22Rv1 (cell line): ENCODE measurements around the gene CAMK2G.

Source experiments
- ZFX ChIP-seq: fragments of 450-650 bp; IDR thresholded peaks from 2 replicates; pipeline ENCODE4 v1.6.1; 2017; ENCODE audit warnings: antibody characterized with exemption, borderline replicate concordance
- TF ChIP-seq, protein P1 (sequence below): fragments of 450-650 bp; IDR thresholded peaks from 2 replicates; pipeline ENCODE4 v1.5.1; 2017; ENCODE audit warnings: mild to moderate bottlenecking

DNA sequence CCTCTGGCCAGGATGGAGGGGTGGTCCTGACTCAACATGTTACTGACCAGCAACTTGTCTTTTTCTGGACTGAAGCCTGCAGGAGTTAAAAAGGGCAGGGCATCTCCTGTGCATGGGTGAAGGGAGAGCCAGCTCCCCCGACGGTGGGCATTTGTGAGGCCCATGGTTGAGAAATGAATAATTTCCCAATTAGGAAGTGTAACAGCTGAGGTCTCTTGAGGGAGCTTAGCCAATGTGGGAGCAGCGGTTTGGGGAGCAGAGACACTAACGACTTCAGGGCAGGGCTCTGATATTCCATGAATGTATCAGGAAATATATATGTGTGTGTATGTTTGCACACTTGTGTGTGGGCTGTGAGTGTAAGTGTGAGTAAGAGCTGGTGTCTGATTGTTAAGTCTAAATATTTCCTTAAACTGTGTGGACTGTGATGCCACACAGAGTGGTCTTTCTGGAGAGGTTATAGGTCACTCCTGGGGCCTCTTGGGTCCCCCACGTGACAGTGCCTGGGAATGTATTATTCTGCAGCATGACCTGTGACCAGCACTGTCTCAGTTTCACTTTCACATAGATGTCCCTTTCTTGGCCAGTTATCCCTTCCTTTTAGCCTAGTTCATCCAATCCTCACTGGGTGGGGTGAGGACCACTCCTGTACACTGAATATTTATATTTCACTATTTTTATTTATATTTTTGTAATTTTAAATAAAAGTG lies 42.6 kb upstream of the CAMK2G start:
- TF ChIP-seq, protein P1, sequence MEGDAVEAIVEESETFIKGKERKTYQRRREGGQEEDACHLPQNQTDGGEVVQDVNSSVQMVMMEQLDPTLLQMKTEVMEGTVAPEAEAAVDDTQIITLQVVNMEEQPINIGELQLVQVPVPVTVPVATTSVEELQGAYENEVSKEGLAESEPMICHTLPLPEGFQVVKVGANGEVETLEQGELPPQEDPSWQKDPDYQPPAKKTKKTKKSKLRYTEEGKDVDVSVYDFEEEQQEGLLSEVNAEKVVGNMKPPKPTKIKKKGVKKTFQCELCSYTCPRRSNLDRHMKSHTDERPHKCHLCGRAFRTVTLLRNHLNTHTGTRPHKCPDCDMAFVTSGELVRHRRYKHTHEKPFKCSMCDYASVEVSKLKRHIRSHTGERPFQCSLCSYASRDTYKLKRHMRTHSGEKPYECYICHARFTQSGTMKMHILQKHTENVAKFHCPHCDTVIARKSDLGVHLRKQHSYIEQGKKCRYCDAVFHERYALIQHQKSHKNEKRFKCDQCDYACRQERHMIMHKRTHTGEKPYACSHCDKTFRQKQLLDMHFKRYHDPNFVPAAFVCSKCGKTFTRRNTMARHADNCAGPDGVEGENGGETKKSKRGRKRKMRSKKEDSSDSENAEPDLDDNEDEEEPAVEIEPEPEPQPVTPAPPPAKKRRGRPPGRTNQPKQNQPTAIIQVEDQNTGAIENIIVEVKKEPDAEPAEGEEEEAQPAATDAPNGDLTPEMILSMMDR, result no peak
- no peak for TF ChIP-seq ZFX
